AG09309 (cell line): ENCODE measurements around the gene NPRL2.

Experiments
- DNase-seq: peaks from one replicate; pipeline ENCODE4 v3.0.0-alpha.2; 2010; ENCODE audit warnings: low read depth
- H3K4me3 ChIP-seq: 2 replicates; pipeline ENCODE4 v1.5.1; 2011; ENCODE audit warnings: mild to moderate bottlenecking, low read depth, low read length, moderate library complexity; ENCODE audit not compliant: control insufficient read depth
- CTCF ChIP-seq: IDR thresholded peaks from 2 replicates; pipeline ENCODE4 v1.5.1; 2011; ENCODE audit warnings: mild to moderate bottlenecking, low read depth, low read length, inconsistent platforms; ENCODE audit not compliant: insufficient read depth, control insufficient read depth; ENCODE audit errors: missing control alignments

The NPRL2 gene

GRCh38 chr3:50356553-50356952 is 6.0 kb upstream of the NPRL2 start:
- no peak for TF ChIP-seq CTCF
- H3K4me3 ChIP-seq = peak overlapping the region; percentile 64
- no peak for DNase-seq

GRCh38 chr3:50355829-50356552 is 5.4 kb upstream of the NPRL2 start:
- H3K4me3 ChIP-seq = peak overlapping the region; percentile 64
- no peak for DNase-seq
- TF ChIP-seq CTCF = no peak

GRCh38 chr3:50354850-50355249 is 4.3 kb upstream of the NPRL2 start:
- DNase-seq = no peak
- no peak overlapping the region for H3K4me3 ChIP-seq
- TF ChIP-seq CTCF = no peak

GRCh38 chr3:50354186-50354764 is 3.7 kb upstream of the NPRL2 start:
- DNase-seq = no peak
- TF ChIP-seq CTCF = no peak
- H3K4me3 ChIP-seq = no peak overlapping the region

- TF ChIP-seq CTCF = no peak
- H3K4me3 ChIP-seq = no peak overlapping the region
- no peak for DNase-seq
These were observed 2.9 kb upstream of the NPRL2 start for GRCh38 chr3:50353245-50354004.

GRCh38 chr3:50352781-50353180 is 2.2 kb upstream of the NPRL2 start:
- DNase-seq = no peak
- H3K4me3 ChIP-seq = no peak overlapping the region
- peak; percentile 48 for TF ChIP-seq CTCF
